Chondrocyte (in vitro differentiated cells): ENCODE results near the gene PPME1. TPM values are rescaled to one million over a fixed set of nuclear protein-coding genes. Genes with fewer than 3 reads are reported as not detected.

Experiments
- DNase-seq: peaks from one replicate; pipeline ENCODE4 v3.0.0; 2021; ENCODE audit warnings: mixed read lengths, low spot score
- H3K27ac Mint-ChIP-seq: one replicate; pipeline ENCODE4 v1.8.0; 2021; ENCODE audit warnings: mild to moderate bottlenecking, moderate library complexity, mixed read lengths; ENCODE audit not compliant: unreplicated experiment
- H3K27me3 Mint-ChIP-seq: 2 replicates; pipeline ENCODE4 v1.8.0; 2021; ENCODE audit warnings: low read depth, mixed read lengths
- H3K36me3 Mint-ChIP-seq: 2 replicates; pipeline ENCODE4 v1.8.0; 2021; ENCODE audit warnings: low read depth, mixed read lengths
- H3K4me1 Mint-ChIP-seq: 2 replicates; pipeline ENCODE4 v1.8.0; 2021; ENCODE audit warnings: low read depth, mild to moderate bottlenecking, mixed read lengths
- H3K4me3 Mint-ChIP-seq: one replicate; pipeline ENCODE4 v1.8.0; 2021; ENCODE audit warnings: mild to moderate bottlenecking, moderate library complexity, mixed read lengths; ENCODE audit not compliant: unreplicated experiment
- H3K9me3 Mint-ChIP-seq: 2 replicates; pipeline ENCODE4 v1.8.0; 2021; ENCODE audit warnings: low read depth, mixed read lengths
- total RNA-seq: library from RNA; stranded (reverse); gene quantifications from 3 replicates; pipeline ENCODE4 v1.2.1, GENCODE V29; 2021
- TF ChIP-seq, protein P1 (sequence below): fragments of 200-600 bp; sonication (generic); IDR thresholded peaks from 2 replicates; pipeline ENCODE4 v1.5.0; 2021; ENCODE audit warnings: antibody characterized with exemption, mild to moderate bottlenecking, moderate library complexity

PPME1 gene
- total RNA-seq, 1 donor from 2014 or later: 76.2 TPM

DNA sequence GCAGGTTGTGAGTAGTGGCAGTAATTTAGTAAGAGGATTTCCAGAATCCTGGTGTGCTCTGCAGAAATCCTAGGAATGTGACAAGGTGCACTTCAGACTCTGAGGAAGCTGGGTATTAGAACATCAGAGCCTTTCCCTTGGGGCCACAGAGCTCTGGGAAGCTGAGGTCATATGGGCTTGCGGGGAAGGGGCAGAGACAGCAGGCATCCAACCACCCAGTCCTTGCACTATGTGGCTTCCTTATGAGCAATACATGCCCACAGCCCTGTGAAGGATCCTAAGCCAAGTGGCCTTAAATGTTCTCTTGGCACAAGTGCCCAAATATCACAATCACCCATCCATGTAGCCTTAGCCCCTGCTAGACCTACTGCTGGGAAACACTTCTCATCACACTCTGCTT is 94.2 kb downstream of the PPME1 start:
- no peak for DNase-seq

DNA sequence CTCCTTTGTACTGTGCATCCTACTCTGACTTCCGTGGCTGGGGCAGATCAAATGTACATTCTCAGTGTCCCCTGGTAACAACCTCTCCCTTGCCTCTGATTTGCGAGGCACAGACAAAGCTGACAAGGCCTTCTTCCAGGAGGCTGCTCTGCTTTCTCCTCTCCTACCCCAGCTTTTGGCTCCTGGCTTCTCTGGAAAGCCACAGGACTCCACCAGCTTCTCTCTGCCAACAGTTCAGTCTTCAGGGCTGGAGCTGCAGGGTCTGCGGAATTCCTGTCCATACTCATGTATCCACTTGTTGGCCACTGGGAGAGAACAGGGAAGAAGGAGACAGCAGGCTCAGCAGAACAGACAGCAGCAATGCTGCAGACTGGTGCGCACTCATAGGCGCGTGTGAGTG is 95.9 kb downstream of the PPME1 start:
- H3K27ac Mint-ChIP-seq: no peak overlapping the region
- TF ChIP-seq, protein P1, sequence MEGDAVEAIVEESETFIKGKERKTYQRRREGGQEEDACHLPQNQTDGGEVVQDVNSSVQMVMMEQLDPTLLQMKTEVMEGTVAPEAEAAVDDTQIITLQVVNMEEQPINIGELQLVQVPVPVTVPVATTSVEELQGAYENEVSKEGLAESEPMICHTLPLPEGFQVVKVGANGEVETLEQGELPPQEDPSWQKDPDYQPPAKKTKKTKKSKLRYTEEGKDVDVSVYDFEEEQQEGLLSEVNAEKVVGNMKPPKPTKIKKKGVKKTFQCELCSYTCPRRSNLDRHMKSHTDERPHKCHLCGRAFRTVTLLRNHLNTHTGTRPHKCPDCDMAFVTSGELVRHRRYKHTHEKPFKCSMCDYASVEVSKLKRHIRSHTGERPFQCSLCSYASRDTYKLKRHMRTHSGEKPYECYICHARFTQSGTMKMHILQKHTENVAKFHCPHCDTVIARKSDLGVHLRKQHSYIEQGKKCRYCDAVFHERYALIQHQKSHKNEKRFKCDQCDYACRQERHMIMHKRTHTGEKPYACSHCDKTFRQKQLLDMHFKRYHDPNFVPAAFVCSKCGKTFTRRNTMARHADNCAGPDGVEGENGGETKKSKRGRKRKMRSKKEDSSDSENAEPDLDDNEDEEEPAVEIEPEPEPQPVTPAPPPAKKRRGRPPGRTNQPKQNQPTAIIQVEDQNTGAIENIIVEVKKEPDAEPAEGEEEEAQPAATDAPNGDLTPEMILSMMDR: no peak
- H3K9me3 Mint-ChIP-seq: no peaks in the 10 kb centered on the region
- no peak for DNase-seq
- no peak overlapping the region for H3K4me3 Mint-ChIP-seq
- no peaks in the 10 kb centered on the region for H3K27me3 Mint-ChIP-seq
- H3K36me3 Mint-ChIP-seq: peaks cover 11% of the 10 kb centered on the region
- H3K4me1 Mint-ChIP-seq: no peaks in the 10 kb centered on the region

More for the DNA sequence above, 94.2 kb downstream of the PPME1 start:
- H3K9me3 Mint-ChIP-seq: no peaks in the 10 kb centered on the region
- TF ChIP-seq, protein P1: no peak
- H3K4me3 Mint-ChIP-seq: no peak overlapping the region
- H3K27me3 Mint-ChIP-seq: no peaks in the 10 kb centered on the region
- no peaks in the 10 kb centered on the region for H3K4me1 Mint-ChIP-seq
- peaks cover 9% of the 10 kb centered on the region for H3K36me3 Mint-ChIP-seq
- no peak overlapping the region for H3K27ac Mint-ChIP-seq

DNA sequence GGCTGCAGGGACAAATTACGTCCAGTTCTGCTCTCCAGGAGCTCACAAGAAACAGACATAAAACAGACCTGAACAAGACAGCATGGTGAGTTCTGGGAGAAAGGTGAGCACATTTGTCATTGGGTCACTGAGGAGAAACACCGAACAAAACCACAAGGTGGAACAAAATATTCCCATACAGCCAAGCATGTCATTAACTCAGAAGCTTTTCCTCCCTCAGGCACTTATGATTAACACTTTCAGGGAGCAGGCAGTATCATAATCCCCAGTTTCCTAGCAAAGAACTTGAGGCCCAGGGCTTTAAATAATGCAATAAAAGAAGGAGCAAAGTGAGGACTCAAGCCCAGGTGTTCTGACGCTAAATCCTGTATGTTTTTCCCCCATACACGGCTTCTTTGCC is 97.4 kb downstream of the PPME1 start:
- H3K4me3 Mint-ChIP-seq: no peak overlapping the region
- DNase-seq: no peak
- H3K27me3 Mint-ChIP-seq: no peaks in the 10 kb centered on the region
- TF ChIP-seq, protein P1: no peak
- no peaks in the 10 kb centered on the region for H3K9me3 Mint-ChIP-seq
- no peaks in the 10 kb centered on the region for H3K4me1 Mint-ChIP-seq
- no peak overlapping the region for H3K27ac Mint-ChIP-seq
- H3K36me3 Mint-ChIP-seq: peaks cover 14% of the 10 kb centered on the region

DNA sequence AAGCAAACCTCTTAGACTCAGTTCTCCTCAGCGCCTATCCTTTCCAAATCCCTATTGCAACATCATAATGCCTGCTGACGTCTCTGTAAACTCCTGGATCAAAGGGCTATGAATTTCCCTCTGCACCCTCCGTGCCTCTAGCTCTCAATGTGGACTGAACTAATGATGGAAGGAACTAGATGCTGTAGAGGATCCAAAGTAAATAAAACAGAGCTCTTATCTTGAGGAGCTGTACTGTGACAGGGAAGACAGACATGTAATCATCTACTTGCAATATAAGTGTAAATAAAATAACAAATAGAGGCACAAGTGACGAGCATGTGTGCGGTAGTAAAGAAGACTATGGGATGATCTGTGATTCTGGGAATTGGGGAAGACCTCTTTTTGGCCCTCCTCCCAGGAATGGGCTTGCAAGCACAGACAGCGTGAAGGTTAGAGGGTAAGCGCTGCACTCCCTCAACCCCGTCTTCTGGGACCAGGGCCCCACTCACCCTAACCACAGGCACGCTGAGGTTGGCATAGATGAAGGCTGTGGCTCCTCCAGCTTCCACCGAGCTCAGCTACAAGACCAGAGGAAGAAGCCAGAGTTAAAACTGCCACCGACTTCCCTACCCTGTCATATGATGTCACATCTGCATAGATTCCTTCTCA is 98.2 kb downstream of the PPME1 start:
- DNase-seq: no peak
- no peaks in the 10 kb centered on the region for H3K4me1 Mint-ChIP-seq
- peaks cover 14% of the 10 kb centered on the region for H3K36me3 Mint-ChIP-seq
- H3K9me3 Mint-ChIP-seq: no peaks in the 10 kb centered on the region
- H3K4me3 Mint-ChIP-seq: no peak overlapping the region
- TF ChIP-seq, protein P1: no peak
- no peak overlapping the region for H3K27ac Mint-ChIP-seq
- no peaks in the 10 kb centered on the region for H3K27me3 Mint-ChIP-seq

DNA sequence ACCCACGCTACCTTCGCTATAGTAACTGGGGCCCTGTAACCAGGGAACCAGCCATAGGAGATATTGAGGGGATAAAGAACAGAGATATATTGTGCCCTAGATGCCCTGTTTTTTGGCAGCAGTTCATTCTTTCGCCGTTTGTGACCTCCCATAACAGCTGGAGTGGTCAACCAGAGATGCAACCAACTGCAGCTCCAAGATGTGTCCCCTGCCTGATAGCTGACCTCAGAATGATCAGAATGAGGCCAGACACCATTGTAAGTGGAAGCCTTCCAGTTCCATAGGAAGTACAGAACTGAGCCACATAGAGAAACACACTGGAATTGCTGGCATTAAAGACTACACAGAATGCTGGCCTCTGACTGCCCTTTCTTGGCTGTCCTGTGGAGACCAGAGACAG is 101.2 kb downstream of the PPME1 start:
- no peak overlapping the region for H3K4me3 Mint-ChIP-seq
- peaks cover 12% of the 10 kb centered on the region for H3K36me3 Mint-ChIP-seq
- TF ChIP-seq, protein P1: no peak
- no peaks in the 10 kb centered on the region for H3K27me3 Mint-ChIP-seq
- peaks cover 11% of the 10 kb centered on the region for H3K4me1 Mint-ChIP-seq
- H3K9me3 Mint-ChIP-seq: no peaks in the 10 kb centered on the region
- no peak overlapping the region for H3K27ac Mint-ChIP-seq
- DNase-seq: no peak
